Suprapubic skin (tissue), 4 donors: ENCODE measurements around the gene ZNF324. TPM values are rescaled to one million over a fixed set of nuclear protein-coding genes. Genes with fewer than 3 reads are reported as not detected.

Experiments used
- DNase-seq, 2 donors: peaks; one replicate each; pipeline ENCODE4 v3.0.0-alpha.2; 2019; ENCODE audit warnings: low spot score in 2 of 2
- H3K27ac ChIP-seq: fragments of 200-600 bp; sonication (generic); one replicate; pipeline ENCODE4 v1.5.1; 2019
- H3K27me3 ChIP-seq: fragments of 200-600 bp; sonication (generic); one replicate; pipeline ENCODE4 v1.5.1; 2019
- H3K36me3 ChIP-seq: fragments of 200-600 bp; sonication (generic); one replicate; pipeline ENCODE4 v1.5.1; 2019
- H3K4me1 ChIP-seq: fragments of 200-600 bp; sonication (generic); one replicate; pipeline ENCODE4 v1.5.1; 2019
- H3K4me3 ChIP-seq: fragments of 200-600 bp; sonication (generic); one replicate; pipeline ENCODE4 v1.5.1; 2019; ENCODE audit warnings: mild to moderate bottlenecking
- H3K9me3 ChIP-seq: fragments of 200-600 bp; sonication (generic); one replicate; pipeline ENCODE4 v1.5.1; 2019
- CTCF ChIP-seq, 2 donors: fragments of 200-600 bp in 1 of 2; fragments of 450-650 bp in 1 of 2; sonication (generic) in 1 of 2; IDR thresholded peaks; one replicate each; pipeline ENCODE4 v1.5.1; 2016 to 2019; ENCODE audit warnings: antibody characterized with exemption in 2 of 2, mild to moderate bottlenecking in 1 of 2, moderate library complexity in 1 of 2
- EP300 ChIP-seq: sonication (generic); formaldehyde crosslinking; IDR thresholded peaks from one replicate; pipeline ENCODE4 v1.6.1; 2017; ENCODE audit warnings: antibody characterized with exemption
- POLR2A ChIP-seq, 2 donors: fragments of 450-650 bp; IDR thresholded peaks; one replicate each; pipeline ENCODE4 v1.6.1; 2017; ENCODE audit warnings: antibody characterized with exemption in 2 of 2, mild to moderate bottlenecking in 2 of 2, moderate library complexity in 2 of 2
- POLR2AphosphoS5 ChIP-seq, 3 donors: sonication (generic); formaldehyde crosslinking; IDR thresholded peaks; one replicate each; pipeline ENCODE4 v1.6.1; 2017; ENCODE audit warnings: antibody characterized with exemption in 3 of 3
- WGBS: methylation state at CpG from one replicate; pipeline ENCODE4 v1.1.5; 2018; 5-methylcytosine and 5-hydroxymethylcytosine counted together
- total RNA-seq, 4 donors: library from RNA; depleted of rRNA; stranded (reverse); fragments of >200 nt; gene quantifications; one replicate each; pipeline ENCODE4 v1.1.0, GENCODE V29; 2016

The ZNF324 gene
- total RNA-seq, 4 donors from 2014 or later, result 20.3 to 41.5 (median 25.6) TPM

GRCh38 chr19:58514564-58515022 lies 47.7 kb downstream of the ZNF324 start:
- Histone ChIP-seq H3K27ac (peak overlapping the region; percentile 31), H3K4me1 (peaks cover 56% of the 10 kb centered on the region), H3K27me3 (no peaks in the 10 kb centered on the region), H3K9me3 (no peaks in the 10 kb centered on the region), H3K36me3 (peaks cover 20% of the 10 kb centered on the region), H3K4me3 (peak overlapping the region; percentile 42)
- no peak for TF ChIP-seq EP300
- TF ChIP-seq CTCF (IDR thresholded peaks at IDR 0.05), result no peak
- no peak for TF ChIP-seq POLR2AphosphoS5 (IDR thresholded peaks at IDR 0.05)
- TF ChIP-seq POLR2A (IDR thresholded peaks at IDR 0.05), result no peak
- WGBS, result 45% methylated on average over 3 of the region's 3 CpGs
- DNase-seq, result no peak

GRCh38 chr19:58515259-58515658 lies 48.4 kb downstream of the ZNF324 start:
- 100% methylated on average over 2 of the region's 2 CpGs for WGBS

GRCh38 chr19:58516246-58516836 lies 49.5 kb downstream of the ZNF324 start:
- H3K4me3 ChIP-seq, result no peak overlapping the region
- 91% methylated on average over 18 of the region's 25 CpGs for WGBS
- H3K36me3 ChIP-seq, result peaks cover 20% of the 10 kb centered on the region
- H3K27me3 ChIP-seq, result no peaks in the 10 kb centered on the region
- H3K4me1 ChIP-seq, result peaks cover 64% of the 10 kb centered on the region
- no peak overlapping the region for H3K27ac ChIP-seq
- no peaks in the 10 kb centered on the region for H3K9me3 ChIP-seq
- no peak for TF ChIP-seq POLR2A (IDR thresholded peaks at IDR 0.05)
- TF ChIP-seq POLR2AphosphoS5 (IDR thresholded peaks at IDR 0.05), result no peak
- TF ChIP-seq EP300, result no peak
- no peak for TF ChIP-seq CTCF (IDR thresholded peaks at IDR 0.05)
- DNase-seq, result no peak

More at GRCh38 chr19:58515259-58515658, 48.4 kb downstream of the ZNF324 start:
- Histone ChIP-seq H3K27ac (no peak overlapping the region), H3K36me3 (peaks cover 20% of the 10 kb centered on the region), H3K9me3 (no peaks in the 10 kb centered on the region), H3K4me3 (no peak overlapping the region), H3K27me3 (no peaks in the 10 kb centered on the region), H3K4me1 (peaks cover 59% of the 10 kb centered on the region)
- no peak for TF ChIP-seq POLR2A (IDR thresholded peaks at IDR 0.05)
- no peak for TF ChIP-seq CTCF (IDR thresholded peaks at IDR 0.05)
- no peak for TF ChIP-seq EP300
- TF ChIP-seq POLR2AphosphoS5 (IDR thresholded peaks at IDR 0.05), result no peak
- no peak for DNase-seq

- H3K27ac ChIP-seq, result no peak overlapping the region
- H3K4me1 ChIP-seq, result peaks cover 64% of the 10 kb centered on the region
- peaks cover 20% of the 10 kb centered on the region for H3K36me3 ChIP-seq
- WGBS, result 93% methylated on average over 41 of the region's 65 CpGs
- H3K9me3 ChIP-seq, result no peaks in the 10 kb centered on the region
- DNase-seq, result no peak
- no peak for TF ChIP-seq EP300
- TF ChIP-seq CTCF (IDR thresholded peaks at IDR 0.05), result no peak
- TF ChIP-seq POLR2AphosphoS5 (IDR thresholded peaks at IDR 0.05), result no peak
- no peak for TF ChIP-seq POLR2A (IDR thresholded peaks at IDR 0.05)
- peak overlapping the region; percentile 80 for H3K4me3 ChIP-seq
- no peaks in the 10 kb centered on the region for H3K27me3 ChIP-seq
Observed at GRCh38 chr19:58516964-58517833, 50.3 kb downstream of the ZNF324 start.
